Neural progenitor cell (in vitro differentiated cells): Measurements from ENCODE around the gene PRSS50.

Experiments
- CTCF ChIP-seq: fragments of 200-600 bp; sonication (generic); IDR thresholded peaks from 2 replicates; pipeline ENCODE4 v1.5.1; 2017; ENCODE audit warnings: antibody characterized with exemption, mild to moderate bottlenecking
- EZH2 ChIP-seq: fragments of 200-600 bp; sonication (generic); IDR thresholded peaks from 2 replicates; pipeline ENCODE4 v1.6.1; 2017; ENCODE audit warnings: antibody characterized with exemption, mild to moderate bottlenecking, moderate library complexity

DNA sequence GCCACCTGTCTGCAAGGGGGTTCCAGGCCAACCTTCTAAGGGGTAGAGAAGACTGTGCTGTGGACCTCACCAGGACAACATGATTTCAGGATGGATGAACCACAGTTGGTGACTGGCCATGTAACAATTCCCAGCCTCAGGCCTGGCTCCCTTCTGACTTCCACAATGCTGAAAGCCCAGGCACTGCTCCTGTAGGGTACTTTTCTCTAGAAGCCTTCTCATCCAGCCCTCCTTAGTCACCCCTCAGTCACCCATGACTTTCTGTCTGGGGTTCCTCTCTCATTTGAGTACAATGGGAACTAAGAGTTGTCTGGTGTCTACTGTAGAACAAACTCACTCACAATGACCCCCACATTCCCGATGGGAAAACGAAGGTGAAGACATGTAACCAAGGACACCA, 32.8 kb downstream of the PRSS50 start:
- TF ChIP-seq EZH2 (no peak), CTCF (no peak)
